Suprapubic skin (tissue), 3 donors: ENCODE measurements around the gene SHF.

Source experiments
- EP300 ChIP-seq: sonication (generic); formaldehyde crosslinking; IDR thresholded peaks from one replicate; pipeline ENCODE4 v1.6.1; 2017; ENCODE audit warnings: antibody characterized with exemption
- POLR2A ChIP-seq, 2 donors: fragments of 450-650 bp; IDR thresholded peaks; one replicate each; pipeline ENCODE4 v1.6.1; 2017; ENCODE audit warnings: antibody characterized with exemption in 2 of 2, mild to moderate bottlenecking in 2 of 2, moderate library complexity in 2 of 2
- TF ChIP-seq, protein P1 (sequence below), 2 donors: fragments of 200-600 bp in 1 of 2; fragments of 450-650 bp in 1 of 2; sonication (generic) in 1 of 2; IDR thresholded peaks; one replicate each; pipeline ENCODE4 v1.5.1; 2016 to 2019; ENCODE audit warnings: antibody characterized with exemption in 2 of 2, mild to moderate bottlenecking in 1 of 2, moderate library complexity in 1 of 2

DNA sequence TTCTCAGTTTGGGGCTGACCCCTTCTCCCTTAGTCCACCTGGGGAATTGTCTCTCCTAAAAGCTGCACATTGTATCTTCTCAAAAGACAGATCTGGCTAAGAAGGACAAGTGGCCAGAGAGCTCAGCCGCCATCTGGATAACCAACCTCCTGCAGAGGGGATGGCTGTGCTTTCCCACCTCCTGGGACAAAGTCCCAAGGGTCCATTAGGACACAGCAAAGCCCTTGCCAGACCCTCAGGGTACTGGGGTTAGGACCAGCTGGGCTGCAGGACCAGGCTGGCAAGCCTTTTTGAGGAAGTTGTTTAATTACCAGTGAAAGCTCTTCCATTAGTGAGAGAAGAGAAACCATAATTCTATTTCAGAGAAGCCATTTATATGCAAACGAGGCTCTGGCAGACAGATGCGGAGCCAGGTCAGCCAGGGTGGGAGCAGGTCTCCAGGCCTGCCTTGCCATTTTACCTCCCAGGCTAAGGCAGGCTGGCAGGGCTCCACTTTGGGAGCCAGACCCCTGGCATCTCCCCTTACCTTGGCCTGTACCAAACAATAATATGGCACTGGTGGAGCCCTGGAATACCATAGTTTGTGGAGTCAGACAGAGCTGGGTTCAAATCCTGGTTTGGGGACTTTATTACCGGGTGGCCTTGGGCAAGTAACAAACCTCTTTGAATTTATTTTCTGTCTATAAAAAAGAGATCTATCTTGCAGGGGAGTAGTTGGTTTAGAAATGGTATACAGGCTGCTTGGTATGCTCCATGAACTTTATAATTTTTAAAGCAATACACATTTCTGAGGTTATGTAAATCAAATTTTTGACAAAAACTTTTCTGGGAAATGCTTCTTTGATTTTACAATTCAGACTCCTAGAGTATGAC, 17.9 kb downstream of the SHF start:
- TF ChIP-seq, protein P1, sequence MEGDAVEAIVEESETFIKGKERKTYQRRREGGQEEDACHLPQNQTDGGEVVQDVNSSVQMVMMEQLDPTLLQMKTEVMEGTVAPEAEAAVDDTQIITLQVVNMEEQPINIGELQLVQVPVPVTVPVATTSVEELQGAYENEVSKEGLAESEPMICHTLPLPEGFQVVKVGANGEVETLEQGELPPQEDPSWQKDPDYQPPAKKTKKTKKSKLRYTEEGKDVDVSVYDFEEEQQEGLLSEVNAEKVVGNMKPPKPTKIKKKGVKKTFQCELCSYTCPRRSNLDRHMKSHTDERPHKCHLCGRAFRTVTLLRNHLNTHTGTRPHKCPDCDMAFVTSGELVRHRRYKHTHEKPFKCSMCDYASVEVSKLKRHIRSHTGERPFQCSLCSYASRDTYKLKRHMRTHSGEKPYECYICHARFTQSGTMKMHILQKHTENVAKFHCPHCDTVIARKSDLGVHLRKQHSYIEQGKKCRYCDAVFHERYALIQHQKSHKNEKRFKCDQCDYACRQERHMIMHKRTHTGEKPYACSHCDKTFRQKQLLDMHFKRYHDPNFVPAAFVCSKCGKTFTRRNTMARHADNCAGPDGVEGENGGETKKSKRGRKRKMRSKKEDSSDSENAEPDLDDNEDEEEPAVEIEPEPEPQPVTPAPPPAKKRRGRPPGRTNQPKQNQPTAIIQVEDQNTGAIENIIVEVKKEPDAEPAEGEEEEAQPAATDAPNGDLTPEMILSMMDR (IDR thresholded peaks at IDR 0.05) = no peak
- TF ChIP-seq EP300 (no peak), POLR2A (IDR thresholded peaks at IDR 0.05) (no peak)
